HG02571 (cell line): ENCODE results near the gene KAT7.

Experiments
- ATAC-seq: cut with Tn5 transposase; IDR thresholded peaks from one replicate; pipeline ENCODE4 v1.9.1; 2021; ENCODE audit warnings: mild to moderate bottlenecking, moderate library complexity; ENCODE audit not compliant: unreplicated experiment

KAT7 gene

GRCh38 chr17:49760296-49760695 is 28.2 kb upstream of the KAT7 start:
- ATAC-seq, result no peak

- no peak for ATAC-seq
These were observed 27.4 kb upstream of the KAT7 start for GRCh38 chr17:49760932-49761558.

- no peak for ATAC-seq
These were observed 26.1 kb upstream of the KAT7 start for GRCh38 chr17:49762151-49762941.

- peak; percentile 92 for ATAC-seq
These were observed 24.5 kb upstream of the KAT7 start, which contains the start of gene FAM117A for GRCh38 chr17:49763735-49764558. TSS of gene FAM117A (minus strand) at chr17:49764131. CDS start at chr17:49764087, 44 bp downstream.

- no peak for ATAC-seq
These were observed 23.8 kb upstream of the KAT7 start for GRCh38 chr17:49764559-49765180.

- no peak for ATAC-seq
These were observed 21.5 kb upstream of the KAT7 start for GRCh38 chr17:49766918-49767530.

- no peak for ATAC-seq
These were observed 12.8 kb upstream of the KAT7 start for GRCh38 chr17:49775546-49776260.

- ATAC-seq, result no peak
These were observed 11.8 kb upstream of the KAT7 start for GRCh38 chr17:49776551-49777300.

- no peak for ATAC-seq
These were observed 10.9 kb upstream of the KAT7 start for GRCh38 chr17:49777563-49777962.

GRCh38 chr17:49779156-49779738 is 9.2 kb upstream of the KAT7 start:
- ATAC-seq, result no peak

GRCh38 chr17:49779739-49780231 is 8.7 kb upstream of the KAT7 start:
- no peak for ATAC-seq

GRCh38 chr17:49783071-49783715 is 5.3 kb upstream of the KAT7 start:
- no peak for ATAC-seq

- no peak for ATAC-seq
These were observed 4.7 kb upstream of the KAT7 start for GRCh38 chr17:49783791-49784190.

GRCh38 chr17:49784636-49785035 is 3.8 kb upstream of the KAT7 start:
- no peak for ATAC-seq

GRCh38 chr17:49787884-49788477 is 500 bp upstream of the KAT7 start:
- ATAC-seq, result no peak

- ATAC-seq, result no peak
These were observed 730 bp downstream of the KAT7 start for GRCh38 chr17:49789243-49789578.

- ATAC-seq, result no peak
These were observed 4.8 kb downstream of the KAT7 start for GRCh38 chr17:49793309-49793708.

- ATAC-seq, result no peak
These were observed 6.9 kb downstream of the KAT7 start for GRCh38 chr17:49795372-49795771.
